HG03575 (cell line): ENCODE data around the gene SARDH.

Source experiments
- ATAC-seq: cut with Tn5 transposase; IDR thresholded peaks from one replicate; pipeline ENCODE4 v1.9.1; 2021; ENCODE audit not compliant: unreplicated experiment, insufficient number of reproducible peaks, low FRiP score; ENCODE audit errors: extremely low read depth

SARDH gene

GRCh38 chr9:133641861-133642595, 96.1 kb downstream of the SARDH start:
- ATAC-seq = no peak

- ATAC-seq = no peak
These were observed 96.8 kb downstream of the SARDH start for GRCh38 chr9:133641396-133641655.

- no peak for ATAC-seq
These were observed 97.4 kb downstream of the SARDH start for GRCh38 chr9:133640580-133641395.

DNA sequence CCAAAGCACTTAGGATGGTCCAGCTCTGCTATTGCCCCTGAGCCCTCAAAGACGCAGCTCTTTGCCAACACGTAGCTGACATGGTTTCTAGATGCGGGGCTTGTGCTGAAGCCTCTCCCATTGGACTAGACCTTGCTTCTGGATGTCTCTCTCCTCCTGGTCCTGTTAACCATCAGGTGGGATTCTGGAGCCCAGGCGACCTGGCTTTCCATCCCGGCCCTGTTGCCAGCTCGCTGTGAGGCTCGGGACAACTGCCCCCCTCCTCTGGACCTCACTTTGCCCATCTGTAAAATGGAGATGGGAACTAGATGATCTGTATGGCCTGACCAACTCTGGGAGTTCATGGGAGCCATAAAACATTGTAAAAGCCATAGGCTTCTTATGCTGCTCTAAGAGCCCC, 98.0 kb downstream of the SARDH start:
- no peak for ATAC-seq

- no peak for ATAC-seq
These were observed 98.5 kb downstream of the SARDH start for GRCh38 chr9:133639613-133640012.

DNA sequence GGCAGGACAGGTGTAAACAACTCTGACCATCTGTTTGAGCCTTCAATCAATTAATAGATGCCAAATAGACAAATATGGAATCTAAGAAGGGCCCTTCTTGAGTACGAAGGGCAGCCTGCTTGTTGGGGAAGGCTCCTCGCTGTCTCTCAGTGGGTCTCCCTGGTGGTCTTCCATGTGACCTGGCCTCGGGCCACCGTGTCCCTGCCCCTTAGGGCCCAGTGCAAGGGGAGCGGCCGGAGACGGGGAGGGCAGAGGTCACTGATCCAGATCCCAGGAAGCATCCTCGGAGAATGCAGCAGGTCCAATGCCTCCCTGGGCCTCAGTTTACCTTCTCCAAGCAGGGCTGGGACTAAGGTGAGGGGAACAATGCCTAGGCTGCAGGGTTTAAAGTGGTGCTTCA, 99.4 kb downstream of the SARDH start:
- no peak for ATAC-seq

- ATAC-seq = no peak
These were observed 100.1 kb downstream of the SARDH start for GRCh38 chr9:133638076-133638475.

GRCh38 chr9:133637451-133638055, 100.6 kb downstream of the SARDH start:
- no peak for ATAC-seq

- ATAC-seq = no peak
These were observed 101.2 kb downstream of the SARDH start for GRCh38 chr9:133636902-133637301.

DNA sequence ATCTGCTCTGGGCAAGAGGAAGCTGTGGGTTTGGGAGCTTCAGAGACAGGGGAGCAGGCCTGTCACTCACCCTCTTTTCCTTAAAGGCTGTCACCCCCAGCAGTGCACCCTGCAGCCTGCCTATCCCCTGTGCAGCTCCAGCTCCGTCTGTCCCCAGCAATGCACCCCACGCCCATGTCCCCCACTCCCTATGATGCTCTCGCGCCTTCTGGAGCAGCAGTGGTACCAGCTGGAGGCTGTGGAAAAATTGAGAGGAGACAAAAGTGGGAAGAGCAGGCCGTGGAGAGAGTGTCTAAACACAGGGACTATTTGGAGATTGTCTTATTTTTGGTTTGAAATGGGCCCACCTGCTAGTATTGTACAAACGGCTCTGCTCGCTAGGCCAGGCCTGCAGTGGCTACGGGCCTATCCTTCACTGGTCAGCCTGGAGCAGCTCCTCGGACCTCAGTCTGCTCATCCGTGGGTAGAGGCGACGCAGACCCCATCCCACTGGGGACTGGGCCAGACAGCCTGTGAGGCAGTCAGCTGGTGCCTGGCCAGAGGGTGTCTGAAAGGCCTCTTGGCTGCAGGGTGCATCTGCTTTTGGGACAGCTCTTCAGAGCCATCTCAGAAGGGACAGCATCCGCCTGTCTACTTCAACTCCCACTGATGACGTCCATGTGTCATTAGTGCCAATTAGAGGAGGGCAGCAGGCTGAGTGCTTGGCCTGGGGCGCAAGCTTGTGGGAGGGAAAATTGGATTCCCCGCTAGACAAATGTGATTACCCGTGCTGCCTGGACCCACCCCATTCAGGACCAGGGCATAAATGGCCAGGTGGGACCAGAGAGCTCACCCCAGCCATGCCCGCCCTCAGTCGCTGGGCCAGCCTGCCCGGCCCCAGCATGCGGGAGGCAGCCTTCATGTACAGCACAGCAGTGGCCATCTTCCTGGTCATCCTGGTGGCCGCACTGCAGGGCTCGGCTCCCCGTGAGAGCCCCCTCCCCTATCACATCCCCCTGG, 102.3 kb downstream of the SARDH start, which contains the start of gene DBH:
Gene DBH (plus strand): TSS at position 831 of the 999 bp plus-strand sequence. CDS start 9 bp downstream, at position 840.
- no peak for ATAC-seq

DNA sequence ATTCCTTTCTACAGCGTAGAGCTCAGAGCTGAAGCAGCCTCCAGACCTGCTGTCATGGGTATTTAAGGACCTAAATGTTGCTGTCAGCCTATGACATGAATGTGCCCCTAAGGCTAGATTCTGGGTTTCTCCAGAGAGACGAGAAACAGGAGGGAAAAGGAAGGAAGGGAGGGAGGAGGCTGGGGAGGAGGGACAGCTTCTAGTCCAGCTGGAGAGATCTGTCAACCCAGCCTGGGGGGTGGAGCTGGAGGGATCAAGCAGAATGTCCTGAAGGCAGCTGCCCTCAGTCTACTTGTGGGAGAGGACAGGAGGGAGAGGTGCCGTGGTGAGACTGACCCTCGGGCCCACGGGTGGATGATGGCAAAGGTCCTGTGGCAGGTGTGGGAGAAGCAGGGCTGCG, 103.1 kb downstream of the SARDH start:
- no peak for ATAC-seq

- no peak for ATAC-seq
These were observed 104.0 kb downstream of the SARDH start for GRCh38 chr9:133634081-133634691.

DNA sequence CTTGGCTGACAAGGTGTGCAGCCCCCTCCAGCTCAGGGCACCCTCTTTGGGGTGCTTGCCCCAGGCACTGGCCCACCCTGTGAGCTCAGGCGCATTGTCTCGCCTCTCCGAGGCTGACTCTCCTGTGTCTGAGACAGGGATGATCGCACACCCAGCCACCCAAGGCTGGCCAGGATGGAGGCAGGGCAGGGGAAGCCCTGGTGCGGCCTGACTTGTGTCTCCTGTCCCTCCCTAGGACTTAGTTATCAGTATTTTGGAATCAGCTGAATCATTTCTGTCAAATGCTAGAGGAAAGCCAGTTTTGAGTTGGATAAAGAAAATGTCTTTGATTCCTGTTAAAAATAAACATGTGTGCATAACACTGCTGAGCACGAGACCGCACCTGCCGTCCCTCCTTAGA, 104.5 kb downstream of the SARDH start:
- no peak for ATAC-seq

GRCh38 chr9:133632806-133633680, 105.1 kb downstream of the SARDH start:
- ATAC-seq = no peak

GRCh38 chr9:133631111-133631510, 107.0 kb downstream of the SARDH start:
- ATAC-seq = no peak

DNA sequence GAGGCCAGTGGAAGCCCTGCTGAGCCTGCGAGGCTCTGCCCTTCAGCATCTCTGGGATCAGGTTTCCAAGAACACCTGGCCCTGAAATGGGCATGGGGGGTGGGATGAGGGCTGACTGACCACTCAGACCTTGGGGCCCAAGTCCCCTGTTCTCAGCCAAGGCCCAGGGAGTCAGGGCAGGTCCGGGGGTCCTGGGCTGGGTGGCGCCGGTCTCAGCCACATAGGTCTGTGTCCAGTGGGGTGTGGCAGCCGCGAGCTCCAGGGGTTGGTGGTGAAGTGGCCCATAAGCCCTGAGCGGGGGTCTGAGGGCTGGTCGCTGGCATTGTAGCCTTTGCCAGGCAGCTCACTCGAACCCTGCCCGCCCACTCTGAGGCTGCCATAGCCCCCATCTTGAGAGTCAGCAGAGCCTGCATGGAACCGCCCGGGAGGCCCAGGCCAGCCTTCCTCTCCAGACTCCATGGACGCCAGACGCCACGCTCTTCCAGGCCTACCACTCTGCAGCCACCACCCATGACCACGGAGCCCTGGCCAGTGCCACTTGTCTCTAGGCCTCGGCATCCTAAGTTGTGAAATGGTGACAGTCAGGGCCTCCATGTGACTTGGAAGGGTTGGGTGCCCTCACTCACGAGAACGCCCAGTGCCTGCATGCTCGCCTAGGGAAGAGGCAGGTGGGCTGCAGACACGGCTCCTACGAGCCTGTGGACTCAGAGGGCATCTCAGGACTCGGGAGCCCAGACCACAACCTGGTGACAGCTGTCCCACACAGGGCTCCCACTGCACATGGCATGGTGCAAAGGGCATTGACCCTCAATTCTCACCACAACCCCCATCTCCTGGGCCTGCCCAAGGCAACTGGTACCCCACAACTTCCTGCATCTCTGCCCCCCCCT, 108.7 kb downstream of the SARDH start:
- ATAC-seq = no peak

GRCh38 chr9:133628766-133629165, 109.4 kb downstream of the SARDH start:
- ATAC-seq = no peak
